Suprapubic skin (tissue), 3 donors: ENCODE measurements around the gene DYNC2LI1.

Experiments used
- CTCF ChIP-seq, 2 donors: fragments of 200-600 bp in 1 of 2; fragments of 450-650 bp in 1 of 2; sonication (generic) in 1 of 2; IDR thresholded peaks; one replicate each; pipeline ENCODE4 v1.5.1; 2016 to 2019; ENCODE audit warnings: antibody characterized with exemption in 2 of 2, mild to moderate bottlenecking in 1 of 2, moderate library complexity in 1 of 2
- POLR2A ChIP-seq, 2 donors: fragments of 450-650 bp; IDR thresholded peaks; one replicate each; pipeline ENCODE4 v1.6.1; 2017; ENCODE audit warnings: antibody characterized with exemption in 2 of 2, mild to moderate bottlenecking in 2 of 2, moderate library complexity in 2 of 2

GRCh38 chr2:43846140-43846793, 72.4 kb downstream of the DYNC2LI1 start:
- TF ChIP-seq CTCF (IDR thresholded peaks at IDR 0.05) (no peak), POLR2A (IDR thresholded peaks at IDR 0.05) (no peak)
